Activated CD4-positive, alpha-beta memory T cell treated with anti-CD3 and anti-CD28 coated beads, Interleukin-2, amount 10 ng/mL, durations not matched to agents 7 days and 5 days (primary cell): ENCODE measurements around the gene MSLN. TPM values are rescaled to one million over a fixed set of nuclear protein-coding genes. Genes with fewer than 3 reads are reported as not detected.

Source experiments
- CTCF ChIA-PET: fragments of 350-600 bp; sonication (Branson Sonifier 250); formaldehyde crosslinking; loops from one replicate; lab custom pipeline; 2021; ENCODE audit warnings: antibody characterized with exemption, inconsistent platforms; lab: Charles Lee
- POLR2A ChIA-PET: fragments of 350-600 bp; sonication (Branson Sonifier 250); formaldehyde crosslinking; loops from one replicate; lab custom pipeline; 2021; ENCODE audit warnings: antibody characterized with exemption; lab: Charles Lee
- DNase-seq: peaks from one replicate; pipeline ENCODE4 v3.0.0-alpha.2; 2020
- H3K27ac Mint-ChIP-seq: one replicate; pipeline ENCODE4 v1.8.0; 2021; ENCODE audit warnings: mild to moderate bottlenecking, mixed read lengths
- H3K27me3 Mint-ChIP-seq: one replicate; pipeline ENCODE4 v1.8.0; 2021; ENCODE audit warnings: mixed read lengths
- H3K36me3 Mint-ChIP-seq: one replicate; pipeline ENCODE4 v1.8.0; 2021; ENCODE audit warnings: low read depth, mixed read lengths
- H3K4me1 Mint-ChIP-seq: one replicate; pipeline ENCODE4 v1.8.0; 2021; ENCODE audit warnings: mixed read lengths
- H3K4me3 Mint-ChIP-seq: one replicate; pipeline ENCODE4 v1.8.0; 2021; ENCODE audit warnings: mild to moderate bottlenecking, mixed read lengths
- H3K9me3 Mint-ChIP-seq: one replicate; pipeline ENCODE4 v1.8.0; 2021; ENCODE audit warnings: mixed read lengths
- total RNA-seq, 2 experiments: library from RNA; stranded (reverse); gene quantifications; one replicate each; pipeline ENCODE4 v1.2.3, GENCODE V29; 2021

The MSLN gene
- total RNA-seq, 2 experiments from 2014 or later = not detected

DNA sequence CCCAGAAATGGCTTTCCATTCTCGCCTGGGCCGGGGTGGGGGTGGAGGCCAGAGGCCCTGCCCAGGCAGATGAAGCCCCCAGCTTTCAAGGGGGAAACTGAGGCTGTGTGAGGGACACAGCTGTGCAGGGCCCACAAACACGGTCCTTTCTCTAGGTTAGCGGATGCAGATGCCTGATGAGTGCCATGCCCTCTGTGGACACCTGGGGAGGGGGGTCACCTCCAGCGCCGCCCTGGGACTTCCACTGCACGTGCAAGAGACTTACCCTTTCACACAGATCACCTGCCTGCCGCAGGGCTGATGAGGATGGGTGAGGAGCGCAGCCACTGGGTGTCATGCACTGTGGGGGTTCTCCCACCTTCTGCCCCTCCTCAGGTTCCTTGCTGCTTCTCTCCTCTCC, 42.1 kb upstream of the MSLN start:
- Mint-ChIP-seq H3K9me3 (no peaks in the 10 kb centered on the region), H3K27ac (no peak overlapping the region), H3K4me1 (peaks cover 18% of the 10 kb centered on the region), H3K36me3 (no peaks in the 10 kb centered on the region), H3K4me3 (no peak overlapping the region), H3K27me3 (peaks cover 12% of the 10 kb centered on the region)
- no peak for DNase-seq
- POLR2A ChIA-PET = interaction anchor here (3.5 kb wide), 1 partner anchor 23 kb away, joined by 19 read pairs; no protein-coding TSS in a partner anchor
- CTCF ChIA-PET = no interaction called here

DNA sequence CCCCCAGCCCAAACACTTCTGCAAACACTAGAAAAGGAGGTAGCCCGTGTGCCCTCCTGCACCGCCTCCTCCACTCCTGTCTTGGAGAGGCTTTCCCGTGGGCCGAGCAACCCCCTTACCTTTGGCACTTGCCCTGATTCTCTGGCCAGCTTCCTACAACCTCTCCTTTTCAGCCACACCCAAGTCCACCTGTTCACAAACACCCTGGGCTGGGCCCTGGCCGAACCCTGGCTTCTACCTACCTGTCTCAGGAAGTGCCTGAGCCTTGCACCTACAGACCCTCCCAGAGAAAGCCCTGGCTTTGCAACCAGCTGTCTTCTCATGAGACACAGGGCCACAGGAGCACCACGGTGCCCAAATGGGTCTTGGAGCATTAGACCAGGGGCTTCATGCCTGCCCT, 41.6 kb upstream of the MSLN start:
- Mint-ChIP-seq H3K9me3 (no peaks in the 10 kb centered on the region), H3K36me3 (no peaks in the 10 kb centered on the region), H3K4me1 (peaks cover 18% of the 10 kb centered on the region), H3K27me3 (peaks cover 10% of the 10 kb centered on the region), H3K4me3 (no peak overlapping the region), H3K27ac (peak overlapping the region; percentile 45)
- no peak for DNase-seq
- POLR2A ChIA-PET = interaction anchor here (3.5 kb wide), 1 partner anchor 23 kb away, joined by 19 read pairs; no protein-coding TSS in a partner anchor
- CTCF ChIA-PET = interaction anchor here (0.7 to 1.4 kb wide), 2 partner anchors 9 to 15 kb away, joined by 4 to 6 read pairs; no protein-coding TSS in a partner anchor

DNA sequence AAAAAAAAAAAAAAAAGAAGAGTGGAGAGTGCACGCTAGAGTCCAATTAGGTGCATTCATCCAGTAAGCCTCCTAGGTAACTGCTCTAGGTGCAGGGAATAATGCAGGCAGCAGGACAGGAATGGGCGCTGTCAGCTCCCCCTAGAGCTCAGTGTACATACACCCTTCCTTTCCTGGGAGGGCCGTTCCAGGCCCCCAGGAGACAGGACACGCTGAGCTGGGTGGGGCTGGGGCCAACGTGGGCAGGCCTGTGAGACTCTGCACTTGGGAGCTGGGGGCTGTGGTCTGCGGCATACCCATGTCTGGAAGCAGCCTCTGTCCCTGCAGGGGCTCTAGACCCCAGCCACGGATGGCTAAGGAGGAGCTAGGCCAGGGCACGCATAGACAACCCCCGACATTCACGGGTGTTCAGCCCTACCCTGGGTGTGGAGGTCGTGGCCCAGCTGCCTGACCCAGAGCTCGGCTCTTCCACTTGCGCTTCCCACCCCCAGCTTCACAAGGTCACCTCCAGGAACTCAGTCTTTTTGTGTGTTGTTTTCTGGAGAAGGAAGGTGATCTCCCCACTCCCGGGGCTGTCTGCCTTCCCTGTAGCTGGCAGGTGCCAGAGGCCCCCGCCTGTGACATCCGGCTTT, 40.6 kb upstream of the MSLN start:
- no peak overlapping the region for H3K27ac Mint-ChIP-seq
- POLR2A ChIA-PET = interaction anchor here (1.1 to 3.5 kb wide), 5 partner anchors 21 to 87 kb away, joined by 3 to 19 read pairs (median 9); partner anchors contain the start of genes STUB1 and WDR24
- H3K27me3 Mint-ChIP-seq = peaks cover 10% of the 10 kb centered on the region

DNA sequence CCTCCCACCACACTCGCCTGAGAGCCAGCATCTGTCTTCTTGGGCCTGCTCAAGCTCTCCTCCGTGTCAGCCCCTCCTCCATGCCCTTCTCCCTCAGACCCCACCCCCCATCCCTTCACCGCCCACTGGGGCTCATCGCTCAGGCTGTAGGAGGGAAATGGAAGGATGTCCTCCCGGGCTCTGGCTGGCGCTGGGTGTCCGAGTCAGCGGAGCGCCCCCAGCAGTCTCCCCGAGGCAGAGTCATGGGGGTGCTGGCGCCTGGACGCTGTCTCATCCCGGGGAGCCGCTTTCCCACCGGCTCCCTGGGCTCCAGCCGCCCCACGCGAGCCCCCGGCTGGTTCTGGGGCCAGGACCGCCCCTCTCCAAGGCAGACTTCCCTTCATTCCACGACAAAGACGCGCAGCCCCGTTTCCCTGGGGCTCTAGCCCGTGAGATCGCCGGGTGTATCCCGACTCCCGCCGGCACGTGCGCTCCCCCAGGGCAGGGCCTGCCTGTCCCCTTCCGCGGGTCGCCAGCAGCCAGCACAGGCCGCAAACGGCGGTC, 40.0 kb upstream of the MSLN start:
- Mint-ChIP-seq H3K4me3 (peak overlapping the region; percentile 62), H3K27ac (no peak overlapping the region), H3K36me3 (no peaks in the 10 kb centered on the region), H3K9me3 (no peaks in the 10 kb centered on the region), H3K27me3 (peaks cover 10% of the 10 kb centered on the region), H3K4me1 (peaks cover 18% of the 10 kb centered on the region)
- POLR2A ChIA-PET = interaction anchor here (0.9 to 3.5 kb wide), 10 partner anchors 12 to 87 kb away, joined by 3 to 19 read pairs (median 6); partner anchors contain the start of genes CIAO3, JMJD8, STUB1 and WDR24
- CTCF ChIA-PET = interaction anchor here (0.5 to 2.5 kb wide), 9 partner anchors 8 to 64 kb away, joined by 3 to 8 read pairs (median 3); partner anchors contain the start of genes CIAO3 and WDR24
- peak; percentile 42 for DNase-seq

More for the DNA sequence above, 40.6 kb upstream of the MSLN start:
- CTCF ChIA-PET = interaction anchor here (0.5 to 2.5 kb wide), 11 partner anchors 8 to 594 kb away, joined by 3 to 8 read pairs (median 3); partner anchors contain the start of genes CIAO3 and WDR24
- DNase-seq = no peak
- H3K36me3 Mint-ChIP-seq = no peaks in the 10 kb centered on the region
- H3K4me1 Mint-ChIP-seq = peaks cover 18% of the 10 kb centered on the region
- H3K4me3 Mint-ChIP-seq = peak overlapping the region; percentile 62
- H3K9me3 Mint-ChIP-seq = no peaks in the 10 kb centered on the region

DNA sequence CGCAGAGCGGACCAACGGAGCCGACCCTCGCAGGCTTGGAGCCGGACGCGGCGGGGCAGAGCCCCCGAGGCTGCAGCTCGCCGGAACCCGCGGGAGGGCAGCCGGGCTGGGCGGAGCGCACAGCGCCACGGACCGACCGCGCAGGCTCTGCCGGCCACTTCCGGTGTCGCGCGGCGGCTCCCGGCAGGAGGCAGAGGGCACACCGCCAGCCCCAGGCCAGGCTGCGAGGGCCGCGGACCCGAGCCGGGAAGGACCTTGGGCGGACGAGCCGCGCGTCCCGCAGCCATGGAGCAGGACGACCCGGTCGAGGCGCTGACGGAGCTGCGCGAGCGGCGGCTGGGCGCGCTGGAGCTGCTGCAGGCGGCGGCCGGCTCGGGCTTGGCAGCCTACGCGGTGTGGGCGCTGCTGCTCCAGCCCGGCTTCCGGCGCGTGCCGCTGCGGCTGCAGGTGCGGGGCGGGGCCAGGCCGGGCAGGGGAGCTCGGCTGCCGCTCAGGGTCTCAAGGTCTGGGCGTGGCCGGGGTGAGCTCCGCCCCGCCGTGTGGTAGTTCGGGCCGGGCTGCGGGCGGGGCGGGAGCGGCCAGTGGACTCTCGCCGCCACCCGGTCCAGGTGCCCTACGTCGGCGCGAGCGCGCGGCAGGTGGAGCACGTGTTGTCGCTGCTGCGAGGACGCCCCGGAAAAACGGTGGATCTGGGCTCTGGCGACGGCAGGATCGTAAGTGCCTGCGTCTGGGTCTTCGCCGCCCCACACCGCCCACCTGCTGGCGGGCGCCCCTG, 39.4 kb upstream of the MSLN start, which contains the start of gene ANTKMT:
TSS of gene ANTKMT (plus strand) at position 157 of the 775 bp plus-strand sequence. CDS start at position 286, 129 bp downstream.
- H3K36me3 Mint-ChIP-seq = no peaks in the 10 kb centered on the region
- POLR2A ChIA-PET = interaction anchor here (0.8 to 3.5 kb wide), 9 partner anchors 11 to 67 kb away, joined by 3 to 19 read pairs (median 6); partner anchors contain the start of genes CHTF18, CIAO3, JMJD8 and RPUSD1

DNA sequence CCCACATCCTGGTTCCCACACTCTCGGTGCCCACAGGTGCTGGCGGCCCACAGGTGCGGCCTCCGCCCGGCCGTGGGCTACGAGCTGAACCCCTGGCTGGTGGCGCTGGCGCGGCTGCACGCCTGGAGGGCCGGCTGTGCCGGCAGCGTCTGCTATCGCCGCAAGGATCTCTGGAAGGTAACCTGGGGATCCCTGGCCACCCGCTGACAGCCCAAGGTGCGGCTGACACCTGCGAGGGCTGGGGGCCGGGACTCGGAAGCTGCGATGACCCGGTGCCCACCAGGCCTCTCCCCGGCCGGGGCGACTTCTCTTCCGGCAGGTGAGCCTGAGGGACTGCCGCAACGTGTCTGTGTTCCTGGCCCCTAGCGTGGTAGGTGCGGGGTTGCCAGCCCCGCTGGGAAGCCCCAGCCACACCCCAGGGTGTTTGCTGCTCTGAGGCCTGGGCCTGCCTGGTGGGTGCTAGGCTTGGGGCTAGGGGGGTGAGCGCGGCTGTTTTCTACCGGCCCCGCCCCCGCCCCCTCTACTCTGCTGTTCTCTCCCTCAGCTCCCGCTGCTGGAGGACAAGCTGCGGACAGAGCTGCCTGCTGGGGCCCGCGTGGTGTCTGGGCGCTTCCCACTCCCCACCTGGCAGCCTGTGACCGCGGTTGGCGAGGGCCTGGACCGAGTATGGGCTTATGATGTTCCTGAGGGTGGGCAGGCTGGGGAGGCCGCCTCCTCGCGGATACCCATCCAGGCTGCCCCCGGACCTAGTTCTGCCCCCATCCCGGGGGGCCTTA, 38.6 kb upstream of the MSLN start:
- peaks cover 2% of the 10 kb centered on the region for H3K27me3 Mint-ChIP-seq
- no peaks in the 10 kb centered on the region for H3K36me3 Mint-ChIP-seq
- no peaks in the 10 kb centered on the region for H3K9me3 Mint-ChIP-seq
- CTCF ChIA-PET = interaction anchor here (1.0 to 2.5 kb wide), 3 partner anchors 12 to 18 kb away, joined by 3 to 8 read pairs (median 5); no protein-coding TSS in a partner anchor
- no peak overlapping the region for H3K27ac Mint-ChIP-seq
- no peak for DNase-seq
- H3K4me1 Mint-ChIP-seq = peaks cover 19% of the 10 kb centered on the region
- peak overlapping the region; percentile 30 for H3K4me3 Mint-ChIP-seq
- POLR2A ChIA-PET = interaction anchor here (0.8 to 3.5 kb wide), 9 partner anchors 10 to 66 kb away, joined by 3 to 19 read pairs (median 6); partner anchors contain the start of genes CHTF18, CIAO3, JMJD8 and RPUSD1

More for the DNA sequence above, 39.4 kb upstream of the MSLN start, which contains the start of gene ANTKMT:
- DNase-seq = peak; percentile 77
- peak within 1 kb of the TSS; percentile 62 for H3K4me3 Mint-ChIP-seq
- H3K4me1 Mint-ChIP-seq = peaks cover 16% of the 10 kb centered on the region
- CTCF ChIA-PET = interaction anchor here (1.0 to 2.5 kb wide), 4 partner anchors 9 to 19 kb away, joined by 3 to 8 read pairs (median 4); no protein-coding TSS in a partner anchor
- peaks cover 6% of the 10 kb centered on the region for H3K27me3 Mint-ChIP-seq
- no peaks in the 10 kb centered on the region for H3K9me3 Mint-ChIP-seq
- no peak within 1 kb of the TSS for H3K27ac Mint-ChIP-seq

DNA sequence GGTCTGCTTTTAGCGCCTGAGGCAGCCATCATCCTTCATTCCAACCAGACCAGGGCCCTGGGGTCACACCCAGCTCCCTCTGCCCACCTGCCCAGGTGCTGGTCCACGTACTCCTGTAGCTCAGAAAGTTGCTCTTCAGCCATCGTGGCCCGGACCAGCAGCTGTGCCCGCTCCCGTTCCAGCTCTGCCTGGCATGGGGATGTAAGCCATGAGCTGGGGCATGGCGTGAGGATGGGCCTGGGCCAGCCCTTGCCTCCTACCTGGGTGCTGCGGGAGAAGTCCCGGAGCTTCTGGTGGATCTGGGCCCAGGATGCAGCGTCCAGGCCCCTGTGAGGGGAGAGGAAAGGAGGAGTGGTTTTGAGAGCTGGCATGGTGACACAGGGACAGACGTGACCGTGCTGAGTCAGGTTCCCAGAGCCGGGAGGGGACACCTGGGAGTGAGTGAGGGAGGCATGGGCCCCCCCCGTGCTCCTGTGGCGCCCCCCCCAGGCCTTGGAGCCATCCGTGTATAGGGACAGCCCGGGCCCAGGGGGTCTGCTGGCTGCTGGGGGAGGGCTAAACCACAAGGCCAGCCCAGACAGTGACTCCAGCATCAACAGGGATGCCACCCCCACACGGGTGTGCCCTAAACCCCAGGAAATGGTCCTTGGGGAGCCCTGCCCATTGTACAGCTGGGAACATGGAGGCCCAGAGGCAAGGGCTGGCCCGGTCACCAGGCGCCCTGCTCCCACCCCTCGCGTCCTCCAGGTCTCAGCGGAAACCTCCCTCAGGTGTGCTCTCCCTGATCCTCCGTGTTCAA, 37.5 kb upstream of the MSLN start:
- ChIA-PET CTCF (no interaction called here), POLR2A (interaction anchor here (0.9 to 3.4 kb wide), 2 partner anchors 18 to 65 kb away, joined by 4 to 10 read pairs; partner anchors contain the start of genes CHTF18, CIAO3 and RPUSD1)
- H3K27ac Mint-ChIP-seq = no peak overlapping the region
- no peaks in the 10 kb centered on the region for H3K9me3 Mint-ChIP-seq
- no peak overlapping the region for H3K4me3 Mint-ChIP-seq
- H3K4me1 Mint-ChIP-seq = peaks cover 19% of the 10 kb centered on the region
- no peak for DNase-seq
- peaks cover 2% of the 10 kb centered on the region for H3K27me3 Mint-ChIP-seq
- no peaks in the 10 kb centered on the region for H3K36me3 Mint-ChIP-seq

DNA sequence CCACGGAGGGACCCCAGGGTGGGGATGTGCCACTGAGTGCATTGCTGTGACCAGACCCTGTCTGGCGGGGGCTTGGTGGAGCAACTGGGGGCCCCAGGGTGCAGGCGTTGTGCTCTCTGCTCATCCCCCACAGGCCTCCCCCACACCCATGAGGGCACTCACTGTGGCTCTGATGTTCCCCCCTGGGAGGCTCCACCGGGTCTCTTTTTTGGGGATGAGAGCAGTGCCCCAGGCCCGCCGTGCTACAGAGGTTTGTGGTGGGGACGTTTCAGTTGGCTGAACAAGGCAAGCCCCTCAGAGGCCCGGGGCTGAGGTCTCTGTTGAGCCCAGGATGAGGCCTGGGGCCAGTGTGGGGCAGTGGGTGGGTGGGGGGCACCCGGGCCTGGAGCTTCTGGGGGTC, 36.8 kb upstream of the MSLN start:
- peaks cover 19% of the 10 kb centered on the region for H3K4me1 Mint-ChIP-seq
- no peaks in the 10 kb centered on the region for H3K9me3 Mint-ChIP-seq
- H3K36me3 Mint-ChIP-seq = no peaks in the 10 kb centered on the region
- no peak overlapping the region for H3K27ac Mint-ChIP-seq
- DNase-seq = no peak
- H3K4me3 Mint-ChIP-seq = no peak overlapping the region
- H3K27me3 Mint-ChIP-seq = peaks cover 2% of the 10 kb centered on the region
- ChIA-PET CTCF (no interaction called here), POLR2A (interaction anchor here (0.9 to 3.4 kb wide), 3 partner anchors 12 to 65 kb away, joined by 4 to 10 read pairs (median 5); partner anchors contain the start of genes CHTF18, CIAO3 and RPUSD1)

DNA sequence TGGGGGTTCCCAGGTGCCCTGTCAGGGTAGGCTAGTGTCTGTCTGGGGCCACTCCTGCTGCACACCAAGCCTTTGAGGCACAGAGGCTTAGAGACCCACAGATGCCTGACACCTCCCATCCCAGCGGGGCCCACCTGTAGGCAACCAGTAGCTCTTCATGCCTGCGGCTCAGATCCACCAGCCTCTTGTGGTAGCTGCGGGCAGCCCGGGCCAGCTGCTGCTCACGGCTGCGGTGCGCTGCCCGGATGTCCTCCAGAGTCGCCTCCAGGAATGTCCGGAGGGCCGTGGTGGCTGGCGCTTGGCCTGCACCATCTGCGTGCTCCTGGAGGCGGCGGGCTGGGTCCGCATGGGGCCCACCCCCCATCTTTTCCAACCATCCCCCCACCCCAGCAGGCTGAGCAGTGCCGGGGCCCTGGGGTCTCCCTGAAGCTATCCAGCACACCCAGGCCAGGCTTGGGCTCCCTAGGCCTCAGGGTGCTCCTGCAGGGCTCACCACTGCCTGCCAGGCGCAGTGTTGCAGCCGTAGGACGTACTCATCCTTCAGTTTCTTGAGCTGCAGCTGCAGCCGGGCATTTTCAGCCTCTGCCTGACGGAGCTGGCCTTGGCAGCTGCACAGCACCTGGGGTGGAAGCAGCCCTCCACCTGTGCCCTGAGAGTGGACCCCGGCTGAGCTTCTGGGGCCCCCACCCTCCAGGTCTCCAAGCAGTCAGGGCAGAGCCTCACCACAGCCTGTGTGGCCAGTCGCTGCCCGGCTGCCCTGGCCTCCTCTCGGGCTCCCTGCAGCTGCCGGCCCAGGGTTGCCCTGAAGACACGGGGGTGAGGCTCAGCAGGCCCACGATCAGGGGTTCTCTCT, 36.1 kb upstream of the MSLN start:
- H3K4me1 Mint-ChIP-seq = peaks cover 14% of the 10 kb centered on the region
- no peaks in the 10 kb centered on the region for H3K9me3 Mint-ChIP-seq
- no peaks in the 10 kb centered on the region for H3K36me3 Mint-ChIP-seq
- POLR2A ChIA-PET = interaction anchor here (1.5 to 3.4 kb wide), 4 partner anchors 9 to 16 kb away, joined by 5 to 15 read pairs (median 8); partner anchors contain the start of genes CIAO3 and METRN
- H3K4me3 Mint-ChIP-seq = no peak overlapping the region
- no peaks in the 10 kb centered on the region for H3K27me3 Mint-ChIP-seq
- DNase-seq = no peak
- CTCF ChIA-PET = interaction anchor here (2.2 kb wide), 1 partner anchor 12 kb away, joined by 8 read pairs; no protein-coding TSS in a partner anchor
- no peak overlapping the region for H3K27ac Mint-ChIP-seq

DNA sequence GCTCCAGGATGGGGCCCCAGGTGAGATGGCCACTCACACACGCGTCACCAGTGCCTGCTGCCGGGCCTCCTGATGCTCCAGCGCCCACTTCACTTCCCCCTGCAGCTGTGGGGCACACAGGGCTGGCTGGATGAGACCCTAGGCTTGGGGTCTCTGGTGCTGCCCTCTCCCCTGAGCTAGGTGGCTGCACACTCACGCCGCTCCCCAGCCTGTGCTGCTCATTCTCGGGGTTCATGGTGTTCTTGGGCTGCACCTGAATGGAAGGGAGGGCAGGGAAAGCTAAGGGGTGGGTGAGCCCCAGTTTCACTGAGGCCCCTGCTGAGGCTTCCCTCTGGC, 35.5 kb upstream of the MSLN start:
- Mint-ChIP-seq H3K27me3 (no peaks in the 10 kb centered on the region), H3K4me1 (peaks cover 10% of the 10 kb centered on the region), H3K9me3 (no peaks in the 10 kb centered on the region), H3K36me3 (no peaks in the 10 kb centered on the region), H3K27ac (no peak overlapping the region), H3K4me3 (no peak overlapping the region)
- ChIA-PET POLR2A (interaction anchor here (1.3 to 2.3 kb wide), 4 partner anchors 9 to 35 kb away, joined by 3 to 15 read pairs (median 5); partner anchors contain the start of genes CIAO3 and METRN), CTCF (interaction anchor here (1.8 to 2.2 kb wide), 2 partner anchors 11 to 12 kb away, joined by 8 to 12 read pairs; no protein-coding TSS in a partner anchor)
- DNase-seq = no peak
